T-helper 1 cell treated with Interleukin-12 subunit alpha and Interleukin-12 subunit beta and Interleukin-4 antibody, amounts not matched to agents 30 μg/mL and 1 μg/mL, for 36 hours (primary cell): ENCODE results near the gene CTRL.

Experiments
- H3K27ac Mint-ChIP-seq: one replicate; pipeline ENCODE4 v1.8.0; 2021; ENCODE audit warnings: mild to moderate bottlenecking, mixed read lengths
- H3K27me3 Mint-ChIP-seq: one replicate; pipeline ENCODE4 v1.8.0; 2021; ENCODE audit warnings: low read depth, mixed read lengths
- H3K36me3 Mint-ChIP-seq: one replicate; pipeline ENCODE4 v1.8.0; 2021; ENCODE audit warnings: low read depth, mixed read lengths
- H3K4me1 Mint-ChIP-seq: one replicate; pipeline ENCODE4 v1.8.0; 2021; ENCODE audit warnings: low read depth, mixed read lengths
- H3K4me3 Mint-ChIP-seq: one replicate; pipeline ENCODE4 v1.8.0; 2021; ENCODE audit warnings: mild to moderate bottlenecking, moderate library complexity, mixed read lengths
- H3K9me3 Mint-ChIP-seq: one replicate; pipeline ENCODE4 v1.8.0; 2021; ENCODE audit warnings: mixed read lengths

Gene CTRL

GRCh38 chr16:67883872-67884261 lies 47.8 kb downstream of the CTRL start:
- Mint-ChIP-seq H3K4me1 (no peaks in the 10 kb centered on the region), H3K27me3 (no peaks in the 10 kb centered on the region), H3K36me3 (peaks cover 31% of the 10 kb centered on the region), H3K9me3 (no peaks in the 10 kb centered on the region), H3K27ac (no peak overlapping the region), H3K4me3 (no peak overlapping the region)

GRCh38 chr16:67883146-67883871 lies 48.4 kb downstream of the CTRL start:
- H3K4me3 Mint-ChIP-seq = no peak overlapping the region
- H3K9me3 Mint-ChIP-seq = no peaks in the 10 kb centered on the region
- no peak overlapping the region for H3K27ac Mint-ChIP-seq
- H3K4me1 Mint-ChIP-seq = no peaks in the 10 kb centered on the region
- no peaks in the 10 kb centered on the region for H3K27me3 Mint-ChIP-seq
- peaks cover 31% of the 10 kb centered on the region for H3K36me3 Mint-ChIP-seq

GRCh38 chr16:67882374-67883145 lies 49.1 kb downstream of the CTRL start:
- H3K27me3 Mint-ChIP-seq = no peaks in the 10 kb centered on the region
- no peaks in the 10 kb centered on the region for H3K4me1 Mint-ChIP-seq
- H3K9me3 Mint-ChIP-seq = no peaks in the 10 kb centered on the region
- H3K27ac Mint-ChIP-seq = no peak overlapping the region
- H3K36me3 Mint-ChIP-seq = peaks cover 36% of the 10 kb centered on the region
- H3K4me3 Mint-ChIP-seq = no peak overlapping the region

DNA sequence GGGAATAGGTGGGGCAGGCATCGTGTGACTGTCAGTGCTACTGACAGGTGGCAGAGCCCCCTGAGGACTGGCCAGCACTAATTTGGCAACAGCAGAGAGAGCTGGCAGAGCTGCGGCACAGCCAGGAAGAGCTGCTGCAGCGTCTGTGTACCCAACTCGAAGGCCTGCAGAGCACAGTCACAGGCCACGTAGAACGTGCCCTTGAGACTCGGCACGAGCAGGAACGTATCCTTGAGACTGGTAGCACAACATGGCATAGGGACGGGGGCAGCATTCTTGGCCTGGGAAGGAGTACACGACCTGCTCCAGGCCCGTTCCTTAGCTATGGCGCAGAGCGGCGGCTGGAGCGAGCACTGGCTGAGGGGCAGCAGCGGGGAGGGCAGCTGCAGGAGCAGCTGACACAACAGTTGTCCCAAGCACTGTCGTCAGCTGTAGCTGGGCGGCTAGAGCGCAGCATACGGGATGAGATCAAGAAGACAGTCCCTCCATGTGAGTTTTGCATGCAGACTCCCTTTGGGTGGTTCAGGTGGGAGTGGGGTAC lies 50.0 kb downstream of the CTRL start:
- no peaks in the 10 kb centered on the region for H3K27me3 Mint-ChIP-seq
- H3K36me3 Mint-ChIP-seq = peaks cover 37% of the 10 kb centered on the region
- no peaks in the 10 kb centered on the region for H3K9me3 Mint-ChIP-seq
- no peak overlapping the region for H3K4me3 Mint-ChIP-seq
- no peaks in the 10 kb centered on the region for H3K4me1 Mint-ChIP-seq
- no peak overlapping the region for H3K27ac Mint-ChIP-seq

DNA sequence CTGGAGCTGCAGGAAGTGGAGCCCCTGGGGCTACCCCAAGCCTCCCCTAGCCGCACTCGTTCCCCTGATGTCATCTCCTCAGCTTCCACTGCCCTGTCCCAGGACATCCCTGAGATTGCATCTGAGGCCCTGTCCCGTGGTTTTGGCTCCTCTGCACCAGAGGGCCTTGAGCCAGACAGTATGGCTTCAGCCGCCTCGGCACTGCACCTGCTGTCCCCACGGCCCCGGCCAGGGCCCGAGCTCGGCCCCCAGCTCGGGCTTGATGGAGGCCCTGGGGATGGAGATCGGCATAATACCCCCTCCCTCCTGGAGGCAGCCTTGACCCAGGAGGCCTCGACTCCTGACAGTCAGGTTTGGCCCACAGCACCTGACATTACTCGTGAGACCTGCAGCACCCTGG lies 51.1 kb downstream of the CTRL start:
- Mint-ChIP-seq H3K4me1 (peaks cover 5% of the 10 kb centered on the region), H3K27ac (no peak overlapping the region), H3K4me3 (no peak overlapping the region), H3K27me3 (no peaks in the 10 kb centered on the region), H3K9me3 (no peaks in the 10 kb centered on the region), H3K36me3 (peaks cover 39% of the 10 kb centered on the region)

DNA sequence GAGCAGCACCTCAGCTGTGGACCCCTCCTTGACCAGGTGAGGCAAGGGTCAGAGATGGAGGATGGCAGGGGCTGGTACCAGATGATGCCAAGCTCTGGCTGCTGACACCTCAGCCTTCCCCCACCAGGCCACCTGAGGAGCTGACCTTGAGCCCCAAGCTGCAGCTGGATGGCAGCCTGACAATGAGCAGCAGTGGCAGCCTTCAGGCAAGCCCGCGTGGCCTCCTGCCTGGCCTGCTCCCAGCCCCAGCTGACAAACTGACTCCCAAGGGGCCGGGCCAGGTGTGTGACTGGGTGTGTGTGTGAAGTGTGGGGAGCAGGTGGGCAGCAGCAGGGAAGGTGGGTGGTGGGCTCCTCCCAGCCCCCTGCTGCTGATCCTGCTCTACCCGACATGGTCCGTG lies 51.7 kb downstream of the CTRL start:
- no peaks in the 10 kb centered on the region for H3K9me3 Mint-ChIP-seq
- no peak overlapping the region for H3K4me3 Mint-ChIP-seq
- no peaks in the 10 kb centered on the region for H3K27me3 Mint-ChIP-seq
- H3K27ac Mint-ChIP-seq = no peak overlapping the region
- peaks cover 12% of the 10 kb centered on the region for H3K4me1 Mint-ChIP-seq
- H3K36me3 Mint-ChIP-seq = peaks cover 43% of the 10 kb centered on the region
